GM12878 (cell line): ENCODE results near the gene TBCK.

Experiments used
- CHD1 ChIP-seq: IDR thresholded peaks from 2 replicates; pipeline ENCODE4 v1.6.1; 2012; ENCODE audit warnings: low read depth, low read length, improper control_type of control experiment
- CTCF ChIP-seq, 3 experiments: IDR thresholded peaks in 2 of 3; conservative IDR thresholded peaks in 1 of 3; 2 replicates each; pipeline ENCODE4 v1.5.1; 2011; ENCODE audit warnings: low read depth in 3 of 3, low read length in 3 of 3, mild to moderate bottlenecking in 3 of 3, control low read depth in 2 of 3, moderate library complexity in 2 of 3, inconsistent platforms in 1 of 3, mixed read lengths in 1 of 3; ENCODE audit not compliant: control insufficient read depth in 2 of 3, insufficient read depth in 1 of 3; ENCODE audit errors: extremely low read depth in 1 of 3
- E2F8 ChIP-seq: fragments of 450-650 bp; IDR thresholded peaks from 2 replicates; pipeline ENCODE4 v1.6.1; 2018; ENCODE audit warnings: mild to moderate bottlenecking, low read depth, moderate library complexity; ENCODE audit not compliant: partially characterized antibody
- FOXM1 ChIP-seq: IDR thresholded peaks from 2 replicates; pipeline ENCODE4 v1.6.1; 2012; ENCODE audit warnings: low read depth, mild to moderate bottlenecking, inconsistent platforms, low read length, moderate library complexity
- MXI1 ChIP-seq: fragments of 150-350 bp; IDR thresholded peaks from 2 replicates; pipeline ENCODE4 v1.6.1; 2011; ENCODE audit warnings: low read depth, mild to moderate bottlenecking, inconsistent platforms, low read length, improper control_type of control experiment
- NR2C2 ChIP-seq: IDR thresholded peaks from 2 replicates; pipeline ENCODE4 v1.6.1; 2011; ENCODE audit warnings: borderline replicate concordance, low read depth; ENCODE audit not compliant: control insufficient read depth, insufficient read length
- POLR2A ChIP-seq: IDR thresholded peaks from 2 replicates; pipeline ENCODE4 v1.6.1; 2011; ENCODE audit warnings: low read depth, mild to moderate bottlenecking, low read length
- POLR2AphosphoS2 ChIP-seq: IDR thresholded peaks from 2 replicates; pipeline ENCODE4 v1.6.1; 2011; ENCODE audit warnings: low read depth, mild to moderate bottlenecking, low read length, improper control_type of control experiment, moderate library complexity
- RBBP5 ChIP-seq: fragments of 200-600 bp; sonication (generic); conservative IDR thresholded peaks from 2 replicates; pipeline ENCODE4 v1.6.1; 2016
- RCOR1 ChIP-seq: conservative IDR thresholded peaks from 2 replicates; pipeline ENCODE4 v1.6.1; 2012; ENCODE audit warnings: low read depth, low read length, improper control_type of control experiment
- REST ChIP-seq: IDR thresholded peaks from 2 replicates; pipeline ENCODE4 v1.6.1; 2012; ENCODE audit warnings: mild to moderate bottlenecking, low read depth, low read length
- TAF1 ChIP-seq: IDR thresholded peaks from 2 replicates; pipeline ENCODE4 v1.6.1; 2011; ENCODE audit warnings: mild to moderate bottlenecking, low read depth, low read length, borderline replicate concordance

- TF ChIP-seq CTCF (IDR thresholded peaks at IDR 0.05 in 2 of 3, conservative IDR thresholded peaks at IDR 0.05 in 1 of 3; ENCODE audit: control insufficient read depth in 2 of 3, extremely low read depth in 1 of 3, insufficient read depth in 1 of 3, low read depth in 3 of 3, low read length in 3 of 3) (no peak), E2F8 (no peak), POLR2A (no peak), POLR2AphosphoS2 (no peak), REST (no peak), RCOR1 (no peak), NR2C2 (no peak), MXI1 (no peak), CHD1 (no peak), RBBP5 (no peak), FOXM1 (no peak), TAF1 (no peak)
Measured at GRCh38 chr4:106056914-106057313, 259.1 kb downstream of the TBCK start.
